HG02973 (cell line): ENCODE measurements around the gene CEACAM7.

Experiments
- ATAC-seq: cut with Tn5 transposase; IDR thresholded peaks from one replicate; pipeline ENCODE4 v1.9.1; 2021; ENCODE audit warnings: moderate library complexity; ENCODE audit not compliant: unreplicated experiment

Gene CEACAM7

GRCh38 chr19:41700381-41701195 lies 12.5 kb upstream of the CEACAM7 start:
- no peak for ATAC-seq

DNA sequence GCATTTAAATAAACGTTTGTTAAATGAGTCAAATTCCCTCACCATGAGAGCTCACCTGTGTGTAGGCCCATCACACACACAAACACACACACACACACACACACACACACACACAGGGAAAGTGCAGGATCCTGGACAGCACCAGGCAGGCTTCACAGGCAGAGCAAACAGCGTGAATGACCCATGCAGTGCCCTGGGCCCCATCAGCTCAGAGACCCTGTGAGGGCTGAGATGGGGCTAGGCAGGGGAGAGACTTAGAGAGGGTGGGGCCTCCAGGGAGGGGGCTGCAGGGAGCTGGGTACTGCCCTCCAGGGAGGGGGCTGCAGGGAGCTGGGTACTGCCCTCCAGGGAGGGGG lies 11.9 kb upstream of the CEACAM7 start:
- ATAC-seq: no peak

DNA sequence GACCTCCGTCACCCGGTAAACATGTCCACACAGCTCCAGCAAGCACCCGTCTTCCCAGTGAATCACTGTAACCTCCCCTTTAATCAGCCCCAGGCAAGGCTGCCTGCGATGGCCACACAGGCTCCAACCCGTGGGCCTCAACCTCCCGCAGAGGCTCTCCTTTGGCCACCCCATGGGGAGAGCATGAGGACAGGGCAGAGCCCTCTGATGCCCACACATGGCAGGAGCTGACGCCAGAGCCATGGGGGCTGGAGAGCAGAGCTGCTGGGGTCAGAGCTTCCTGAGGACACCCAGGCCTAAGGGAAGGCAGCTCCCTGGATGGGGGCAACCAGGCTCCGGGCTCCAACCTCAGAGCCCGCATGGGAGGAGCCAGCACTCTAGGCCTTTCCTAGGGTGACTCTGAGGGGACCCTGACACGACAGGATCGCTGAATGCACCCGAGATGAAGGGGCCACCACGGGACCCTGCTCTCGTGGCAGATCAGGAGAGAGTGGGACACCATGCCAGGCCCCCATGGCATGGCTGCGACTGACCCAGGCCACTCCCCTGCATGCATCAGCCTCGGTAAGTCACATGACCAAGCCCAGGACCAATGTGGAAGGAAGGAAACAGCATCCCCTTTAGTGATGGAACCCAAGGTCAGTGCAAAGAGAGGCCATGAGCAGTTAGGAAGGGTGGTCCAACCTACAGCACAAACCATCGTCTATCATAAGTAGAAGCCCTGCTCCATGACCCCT lies 11.3 kb upstream of the CEACAM7 start:
- ATAC-seq: no peak

DNA sequence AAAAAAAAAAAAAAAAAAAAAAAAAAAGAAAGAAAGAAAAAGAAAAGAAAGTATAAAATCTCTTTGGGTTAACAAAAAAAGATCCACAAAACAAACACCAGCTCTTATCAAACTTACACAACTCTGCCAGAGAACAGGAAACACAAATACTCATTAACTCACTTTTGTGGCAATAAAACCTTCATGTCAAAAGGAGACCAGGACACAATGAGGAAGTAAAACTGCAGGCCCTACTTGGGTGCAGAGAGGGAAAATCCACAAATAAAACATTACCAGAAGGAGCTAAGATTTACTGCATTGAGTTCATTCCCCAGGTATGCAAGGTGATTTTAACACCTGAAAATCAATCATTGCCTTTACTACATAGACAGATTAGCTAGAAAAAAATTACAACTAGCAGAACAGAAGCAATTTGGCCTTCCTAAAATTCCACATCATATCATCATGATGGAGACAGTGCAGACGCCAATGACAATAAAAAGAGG lies 10.7 kb upstream of the CEACAM7 start:
- no peak for ATAC-seq

DNA sequence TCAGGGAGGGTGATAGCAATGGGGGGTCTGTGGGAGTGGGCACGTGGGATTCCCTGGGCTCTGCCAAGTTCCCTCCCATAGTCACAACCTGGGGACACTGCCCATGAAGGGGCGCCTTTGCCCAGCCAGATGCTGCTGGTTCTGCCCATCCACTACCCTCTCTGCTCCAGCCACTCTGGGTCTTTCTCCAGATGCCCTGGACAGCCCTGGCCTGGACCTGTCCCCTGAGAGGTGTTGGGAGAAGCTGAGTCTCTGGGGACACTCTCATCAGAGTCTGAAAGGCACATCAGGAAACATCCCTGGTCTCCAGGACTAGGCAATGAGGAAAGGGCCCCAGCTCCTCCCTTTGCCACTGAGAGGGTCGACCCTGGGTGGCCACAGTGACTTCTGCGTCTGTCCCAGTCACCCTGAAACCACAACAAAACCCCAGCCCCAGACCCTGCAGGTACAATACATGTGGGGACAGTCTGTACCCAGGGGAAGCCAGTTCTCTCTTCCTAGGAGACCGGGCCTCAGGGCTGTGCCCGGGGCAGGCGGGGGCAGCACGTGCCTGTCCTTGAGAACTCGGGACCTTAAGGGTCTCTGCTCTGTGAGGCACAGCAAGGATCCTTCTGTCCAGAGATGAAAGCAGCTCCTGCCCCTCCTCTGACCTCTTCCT lies 9.3 kb upstream of the CEACAM7 start:
- ATAC-seq: no peak

DNA sequence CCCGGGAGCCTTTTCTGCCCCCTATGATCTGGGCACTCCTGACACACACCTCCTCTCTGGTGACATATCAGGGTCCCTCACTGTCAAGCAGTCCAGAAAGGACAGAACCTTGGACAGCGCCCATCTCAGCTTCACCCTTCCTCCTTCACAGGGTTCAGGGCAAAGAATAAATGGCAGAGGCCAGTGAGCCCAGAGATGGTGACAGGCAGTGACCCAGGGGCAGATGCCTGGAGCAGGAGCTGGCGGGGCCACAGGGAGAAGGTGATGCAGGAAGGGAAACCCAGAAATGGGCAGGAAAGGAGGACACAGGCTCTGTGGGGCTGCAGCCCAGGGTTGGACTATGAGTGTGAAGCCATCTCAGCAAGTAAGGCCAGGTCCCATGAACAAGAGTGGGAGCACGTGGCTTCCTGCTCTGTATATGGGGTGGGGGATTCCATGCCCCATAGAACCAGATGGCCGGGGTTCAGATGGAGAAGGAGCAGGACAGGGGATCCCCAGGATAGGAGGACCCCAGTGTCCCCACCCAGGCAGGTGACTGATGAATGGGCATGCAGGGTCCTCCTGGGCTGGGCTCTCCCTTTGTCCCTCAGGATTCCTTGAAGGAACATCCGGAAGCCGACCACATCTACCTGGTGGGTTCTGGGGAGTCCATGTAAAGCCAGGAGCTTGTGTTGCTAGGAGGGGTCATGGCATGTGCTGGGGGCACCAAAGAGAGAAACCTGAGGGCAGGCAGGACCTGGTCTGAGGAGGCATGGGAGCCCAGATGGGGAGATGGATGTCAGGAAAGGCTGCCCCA lies 8.5 kb upstream of the CEACAM7 start:
- no peak for ATAC-seq

- ATAC-seq: no peak
Measured at GRCh38 chr19:41695745-41696144, 7.7 kb upstream of the CEACAM7 start.

DNA sequence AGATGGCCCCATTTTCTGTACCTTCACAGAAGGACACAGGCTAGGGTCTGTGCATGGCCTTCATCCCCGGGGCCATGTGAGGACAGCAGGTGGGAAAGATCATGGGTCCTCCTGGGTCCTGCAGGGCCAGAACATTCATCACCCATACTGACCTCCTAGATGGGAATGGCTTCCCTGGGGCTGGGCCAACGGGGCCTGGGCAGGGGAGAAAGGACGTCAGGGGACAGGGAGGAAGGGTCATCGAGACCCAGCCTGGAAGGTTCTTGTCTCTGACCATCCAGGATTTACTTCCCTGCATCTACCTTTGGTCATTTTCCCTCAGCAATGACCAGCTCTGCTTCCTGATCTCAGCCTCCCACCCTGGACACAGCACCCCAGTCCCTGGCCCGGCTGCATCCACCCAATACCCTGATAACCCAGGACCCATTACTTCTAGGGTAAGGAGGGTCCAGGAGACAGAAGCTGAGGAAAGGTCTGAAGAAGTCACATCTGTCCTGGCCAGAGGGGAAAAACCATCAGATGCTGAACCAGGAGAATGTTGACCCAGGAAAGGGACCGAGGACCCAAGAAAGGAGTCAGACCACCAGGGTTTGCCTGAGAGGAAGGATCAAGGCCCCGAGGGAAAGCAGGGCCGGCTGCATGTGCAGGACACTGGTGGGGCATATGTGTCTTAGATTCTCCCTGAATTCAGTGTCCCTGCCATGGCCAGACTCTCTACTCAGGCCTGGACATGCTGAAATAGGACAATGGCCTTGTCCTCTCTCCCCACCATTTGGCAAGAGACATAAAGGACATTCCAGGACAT lies 7.0 kb upstream of the CEACAM7 start:
- no peak for ATAC-seq

- ATAC-seq: no peak
Measured at GRCh38 chr19:41694196-41694595, 6.1 kb upstream of the CEACAM7 start.

- no peak for ATAC-seq
Measured at GRCh38 chr19:41691268-41691970, 3.3 kb upstream of the CEACAM7 start.

GRCh38 chr19:41690801-41691065 lies 2.7 kb upstream of the CEACAM7 start:
- ATAC-seq: no peak

DNA sequence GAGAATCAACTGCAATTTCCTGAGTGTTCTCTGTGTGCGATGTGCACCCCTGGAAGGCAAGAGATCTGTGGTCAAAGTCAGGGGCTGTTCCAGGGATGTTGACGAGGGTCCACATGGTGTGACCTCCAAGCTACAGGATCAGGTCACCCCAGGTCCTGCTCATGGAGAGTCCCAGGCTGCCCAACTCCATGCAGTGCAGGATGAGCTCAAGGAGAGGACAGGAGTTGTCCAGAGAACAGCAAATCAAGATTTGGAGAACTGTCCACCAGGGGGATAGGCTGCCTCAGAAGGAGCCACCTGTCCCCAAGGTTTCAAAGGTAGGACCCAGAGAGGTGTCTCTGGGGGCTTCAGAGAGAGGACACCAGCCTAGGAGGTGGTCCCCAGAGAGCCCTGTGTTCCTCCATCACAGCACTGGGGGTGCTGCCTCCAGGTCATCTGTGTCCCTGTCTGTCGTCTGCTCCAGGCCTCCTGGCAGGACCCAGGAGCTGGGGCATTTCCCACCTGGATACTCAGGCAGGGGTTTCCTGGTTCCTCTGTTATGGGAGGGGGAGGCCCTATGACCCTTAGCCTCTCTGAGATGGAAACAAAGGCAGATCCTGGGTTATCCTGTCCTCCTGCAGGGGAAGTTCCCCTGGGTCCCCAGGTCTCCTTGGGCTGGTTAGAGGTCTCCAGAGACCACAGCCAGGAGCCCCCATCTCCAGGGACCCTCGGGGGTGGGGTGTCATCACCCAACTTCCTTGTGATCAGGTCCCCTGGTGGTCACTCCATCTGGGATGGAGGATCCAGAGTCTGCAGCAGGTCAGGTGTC lies 2.1 kb upstream of the CEACAM7 start:
- ATAC-seq: no peak

GRCh38 chr19:41688687-41689086 lies 617 bp upstream of the CEACAM7 start:
- no peak for ATAC-seq

GRCh38 chr19:41687419-41687818 lies 651 bp downstream of the CEACAM7 start:
- no peak for ATAC-seq

- ATAC-seq: no peak
Measured at GRCh38 chr19:41682437-41682836, 5.6 kb downstream of the CEACAM7 start.

DNA sequence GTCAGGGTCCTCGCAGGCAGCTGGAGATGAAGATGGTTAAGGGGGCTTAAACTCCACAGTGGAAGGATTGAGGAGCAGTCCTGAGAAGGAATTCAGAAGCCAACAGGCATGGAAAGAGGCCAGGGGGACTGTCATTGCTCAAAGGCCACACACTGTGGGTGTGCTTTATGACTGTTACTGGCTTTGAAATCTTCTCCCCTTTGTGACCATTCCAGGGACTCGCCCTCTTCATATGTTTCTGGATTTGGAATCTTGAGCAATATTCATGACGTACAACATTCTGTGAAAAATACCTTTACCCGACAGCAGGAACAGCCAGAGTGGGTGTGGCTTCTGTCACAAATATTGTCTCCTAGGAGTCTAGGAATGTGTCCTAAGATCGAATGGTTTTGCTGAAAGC lies 16.6 kb downstream of the CEACAM7 start:
- no peak for ATAC-seq

- ATAC-seq: no peak
Measured at GRCh38 chr19:41670755-41671154, 17.3 kb downstream of the CEACAM7 start.

DNA sequence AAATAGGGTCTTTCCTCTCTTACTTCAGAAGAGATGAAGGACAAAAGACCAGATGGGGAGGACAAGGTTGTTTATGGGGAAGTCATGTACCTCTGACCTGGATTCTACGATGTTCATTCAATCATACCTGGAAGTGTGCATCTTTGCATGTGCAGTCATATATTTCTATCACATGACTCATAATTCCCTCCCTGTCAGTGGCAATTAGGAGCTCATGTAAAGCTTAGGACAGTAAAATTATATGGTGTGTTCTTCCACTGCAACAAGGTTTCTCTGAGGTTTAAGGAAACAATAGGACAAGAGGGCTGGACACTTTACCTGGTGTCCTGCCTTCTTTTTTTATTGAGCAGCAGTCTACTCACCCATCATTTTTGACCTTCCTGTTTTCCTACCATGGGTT lies 19.8 kb downstream of the CEACAM7 start:
- ATAC-seq: no peak

GRCh38 chr19:41666075-41666474 lies 22.0 kb downstream of the CEACAM7 start:
- ATAC-seq: no peak
